D721Med (cell line): ENCODE data around the gene MFSD11.

Experiments used
- DNase-seq: peaks from one replicate; pipeline ENCODE4 v3.0.0; 2011; ENCODE audit warnings: low spot score; ENCODE audit not compliant: insufficient read length
- FAIRE-seq: peaks from 2 replicates; lab custom pipeline; 2011; peaks lifted over from hg19 to GRCh38; lab: Jason Lieb, UNC
- CTCF ChIP-seq: IDR thresholded peaks from 2 replicates; pipeline ENCODE4 v1.5.1; 2012; ENCODE audit warnings: mild to moderate bottlenecking, control low read depth; ENCODE audit not compliant: insufficient read depth; ENCODE audit errors: missing control alignments

MFSD11 gene

GRCh38 chr17:76751416-76751993 lies 13.6 kb downstream of the MFSD11 start:
- no peak for TF ChIP-seq CTCF
- no peak for FAIRE-seq
- no peak for DNase-seq

DNA sequence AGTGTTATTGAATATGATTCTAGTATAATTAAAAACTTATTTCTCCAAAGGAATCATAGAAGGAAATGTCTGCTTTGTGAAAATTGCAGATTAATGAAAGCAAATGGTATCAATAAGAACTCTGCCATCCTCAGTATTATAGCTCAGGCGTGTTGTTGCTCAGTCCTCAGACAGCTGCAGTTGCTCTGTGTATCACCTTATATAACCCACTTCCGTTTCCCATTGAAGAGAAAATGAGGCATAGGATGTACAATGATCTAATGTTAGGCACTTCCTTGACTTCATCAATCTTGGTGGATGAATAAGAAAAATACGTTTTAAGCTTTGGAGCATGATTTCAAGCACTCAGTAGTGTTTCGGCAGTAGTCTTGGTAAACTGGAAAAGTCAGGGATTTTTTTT lies 14.1 kb downstream of the MFSD11 start:
- no peak for DNase-seq

GRCh38 chr17:76753061-76753961 lies 15.4 kb downstream of the MFSD11 start:
- DNase-seq (no peak), FAIRE-seq (no peak)
- no peak for TF ChIP-seq CTCF

More for the DNA sequence above, 14.1 kb downstream of the MFSD11 start:
- no peak for FAIRE-seq
- TF ChIP-seq CTCF: no peak

DNA sequence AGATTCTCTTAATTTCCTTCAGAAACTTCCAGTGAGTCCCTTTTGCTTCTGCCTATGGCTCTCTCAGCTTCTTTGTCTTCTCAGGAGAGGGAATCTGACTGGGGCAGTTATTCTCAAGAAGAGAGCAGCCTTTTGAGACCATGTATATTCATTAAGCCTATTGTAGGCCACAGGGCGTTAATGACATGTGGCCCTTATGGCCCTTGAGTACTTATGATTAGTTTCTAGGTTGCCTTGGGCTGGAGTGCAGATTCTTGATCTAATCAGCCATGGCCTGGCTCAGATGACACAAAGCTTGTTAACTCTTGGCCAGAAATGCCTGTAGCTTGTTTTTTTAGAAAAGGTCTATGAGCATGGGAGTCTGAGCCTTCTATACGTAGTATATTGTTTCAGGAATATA lies 17.4 kb downstream of the MFSD11 start:
- TF ChIP-seq CTCF: no peak
- DNase-seq (no peak), FAIRE-seq (no peak)

GRCh38 chr17:76757256-76757655 lies 19.3 kb downstream of the MFSD11 start:
- no peak for FAIRE-seq
- no peak for TF ChIP-seq CTCF
- no peak for DNase-seq

DNA sequence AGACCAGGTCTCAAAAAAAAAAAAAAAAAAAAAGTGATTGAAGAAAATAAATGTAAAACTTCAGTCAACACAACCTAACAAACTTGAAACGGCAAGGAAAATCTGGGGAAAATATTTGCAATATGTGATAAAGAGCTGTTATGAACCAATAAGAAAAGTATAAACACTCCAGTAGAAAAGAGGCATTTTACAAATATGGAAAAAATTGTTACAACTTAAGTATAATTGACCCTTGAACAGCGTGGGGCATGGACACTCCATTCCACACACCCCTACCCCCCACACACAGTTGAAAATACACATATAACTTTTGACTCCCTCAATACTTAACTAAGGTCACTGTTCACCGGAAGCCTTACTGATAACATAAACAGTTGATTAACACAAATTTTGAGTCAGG lies 20.7 kb downstream of the MFSD11 start:
- FAIRE-seq (no peak), DNase-seq (no peak)

More for the DNA sequence above, 20.7 kb downstream of the MFSD11 start:
- TF ChIP-seq CTCF: no peak
